IPS-15b (cell line): ENCODE data around the gene PDCD2L.
"Not testable (repeated sequence)": the region's sequence is repeated elsewhere in the genome, so short reads cannot be mapped to it uniquely, and the experiment has no call there.

Experiments
- H3K27me3 ChIP-seq: one replicate; pipeline ENCODE4 v1.6.1; 2013; ENCODE audit warnings: low read length; ENCODE audit not compliant: control insufficient read depth, insufficient read depth
- H3K36me3 ChIP-seq: one replicate; pipeline ENCODE4 v1.6.1; 2013; ENCODE audit warnings: low read length; ENCODE audit not compliant: control insufficient read depth, insufficient read depth
- H3K4me1 ChIP-seq: one replicate; pipeline ENCODE4 v1.6.1; 2013; ENCODE audit warnings: mild to moderate bottlenecking, low read length; ENCODE audit not compliant: control insufficient read depth, insufficient read depth
- H3K4me3 ChIP-seq: one replicate; pipeline ENCODE4 v1.5.1; 2013; ENCODE audit warnings: low read depth, low read length
- H3K9ac ChIP-seq: one replicate; pipeline ENCODE4 v1.6.1; 2013; ENCODE audit warnings: low read depth, mild to moderate bottlenecking, low read length
- H3K9me3 ChIP-seq: one replicate; pipeline ENCODE4 v1.6.1; 2013; ENCODE audit warnings: mild to moderate bottlenecking, low read length; ENCODE audit not compliant: control insufficient read depth, insufficient read depth

PDCD2L gene

GRCh38 chr19:34459614-34460013, 55.4 kb downstream of the PDCD2L start:
- H3K36me3 ChIP-seq: peaks cover 22% of the 10 kb centered on the region
- H3K27me3 ChIP-seq: no peaks in the 10 kb centered on the region

DNA sequence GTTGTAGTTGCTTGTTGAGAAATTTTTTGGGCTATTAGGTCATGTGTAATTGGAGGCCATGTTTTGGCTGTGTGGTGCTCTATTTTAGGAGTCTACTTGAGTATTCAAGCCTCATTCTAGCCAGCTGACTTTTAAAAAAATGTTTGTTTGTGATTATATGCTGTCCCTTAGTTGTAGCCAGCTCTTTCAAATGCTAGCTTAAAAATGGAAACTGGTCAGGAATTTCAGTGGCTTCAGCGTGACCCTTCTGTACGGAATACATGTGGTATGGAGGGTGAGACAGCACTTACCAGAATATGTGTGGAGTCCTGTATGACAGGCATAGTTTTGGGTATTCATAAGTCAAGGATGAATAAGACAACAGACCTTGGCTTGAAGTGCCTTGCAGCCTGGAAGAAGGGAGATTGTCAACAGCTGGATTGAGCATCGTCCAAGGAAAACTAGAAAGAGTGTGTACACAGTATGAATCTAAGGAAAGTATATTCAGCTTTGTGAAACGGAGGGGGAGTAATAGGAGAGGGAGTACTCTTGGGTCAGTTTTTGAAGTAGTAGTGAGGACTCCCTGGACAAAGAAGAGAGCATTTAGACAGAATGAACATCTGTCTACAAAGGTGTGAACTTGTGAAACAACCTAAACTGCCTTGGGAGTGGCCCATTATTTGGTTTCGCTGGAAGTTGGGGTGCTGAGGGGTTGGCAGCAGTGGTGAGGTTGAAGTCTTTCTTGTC, 57.3 kb downstream of the PDCD2L start:
- no peaks in the 10 kb centered on the region for H3K9me3 ChIP-seq
- H3K36me3 ChIP-seq: peaks cover 31% of the 10 kb centered on the region
- no peaks in the 10 kb centered on the region for H3K4me1 ChIP-seq
- no peak overlapping the region for H3K9ac ChIP-seq
- no peak overlapping the region for H3K4me3 ChIP-seq
- no peaks in the 10 kb centered on the region for H3K27me3 ChIP-seq

More at GRCh38 chr19:34459614-34460013, 55.4 kb downstream of the PDCD2L start:
- H3K4me3 ChIP-seq: no peak overlapping the region
- H3K4me1 ChIP-seq: no peaks in the 10 kb centered on the region
- no peaks in the 10 kb centered on the region for H3K9me3 ChIP-seq
- H3K9ac ChIP-seq: no peak overlapping the region

- H3K36me3 ChIP-seq: peaks cover 40% of the 10 kb centered on the region
- not testable (repeated sequence) for H3K4me3 ChIP-seq, H3K4me1 ChIP-seq, H3K9ac ChIP-seq, H3K9me3 ChIP-seq, H3K27me3 ChIP-seq
These were observed 60.6 kb downstream of the PDCD2L start for GRCh38 chr19:34464785-34465184.

- no peaks in the 10 kb centered on the region for H3K9me3 ChIP-seq
- H3K9ac ChIP-seq: no peak overlapping the region
These were observed 64.2 kb downstream of the PDCD2L start for GRCh38 chr19:34468409-34468808.

GRCh38 chr19:34469026-34469425, 64.8 kb downstream of the PDCD2L start:
- H3K9ac ChIP-seq: not testable (repeated sequence)
- peaks cover 36% of the 10 kb centered on the region for H3K36me3 ChIP-seq

More at GRCh38 chr19:34468409-34468808, 64.2 kb downstream of the PDCD2L start:
- H3K4me3 ChIP-seq: no peak overlapping the region
- peaks cover 38% of the 10 kb centered on the region for H3K36me3 ChIP-seq
- H3K27me3 ChIP-seq: no peaks in the 10 kb centered on the region
- H3K4me1 ChIP-seq: no peaks in the 10 kb centered on the region

DNA sequence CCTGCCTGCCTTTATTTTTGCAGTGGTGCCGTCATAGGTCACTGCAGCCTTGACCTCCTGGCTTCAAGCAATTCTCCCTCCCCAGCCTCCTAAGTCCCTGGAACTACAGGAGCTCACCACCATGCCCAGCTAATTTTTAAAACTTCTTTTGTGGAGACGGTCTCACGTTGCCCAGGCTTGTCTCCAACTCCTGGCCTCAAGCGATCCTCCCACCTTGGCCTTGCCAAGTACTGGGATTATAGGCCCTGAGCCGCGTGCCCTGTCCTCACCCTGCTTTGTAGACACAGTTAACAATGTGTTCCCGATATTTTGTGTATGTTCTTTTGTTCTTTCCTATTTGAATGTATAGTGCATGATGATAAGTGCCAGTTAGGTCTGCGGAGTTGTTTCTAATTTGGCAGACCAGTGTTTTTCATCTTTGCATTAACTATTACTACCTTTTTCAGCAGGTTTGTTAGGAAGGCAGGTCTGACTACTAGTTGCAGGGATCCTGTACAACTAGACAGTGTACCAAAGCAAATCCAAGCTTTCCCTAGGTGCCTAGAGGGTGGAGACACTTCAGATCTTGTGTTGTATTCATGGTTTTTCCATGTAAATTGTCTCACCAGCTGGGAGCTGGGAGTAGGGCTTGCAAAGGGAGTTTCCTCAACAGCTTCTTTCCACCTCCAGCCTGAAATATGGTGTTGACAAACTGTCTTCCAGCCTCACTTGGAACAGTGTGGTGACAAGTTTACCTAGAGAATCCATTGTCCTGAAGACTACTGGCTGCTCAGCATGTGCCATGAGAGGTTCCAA, 67.9 kb downstream of the PDCD2L start:
- Histone ChIP-seq H3K4me3 (no peak overlapping the region), H3K9me3 (no peaks in the 10 kb centered on the region), H3K27me3 (no peaks in the 10 kb centered on the region), H3K9ac (no peak overlapping the region), H3K36me3 (peaks cover 23% of the 10 kb centered on the region), H3K4me1 (no peaks in the 10 kb centered on the region)

More at GRCh38 chr19:34469026-34469425, 64.8 kb downstream of the PDCD2L start:
- not testable (repeated sequence) for H3K9me3 ChIP-seq, H3K4me3 ChIP-seq, H3K27me3 ChIP-seq, H3K4me1 ChIP-seq

DNA sequence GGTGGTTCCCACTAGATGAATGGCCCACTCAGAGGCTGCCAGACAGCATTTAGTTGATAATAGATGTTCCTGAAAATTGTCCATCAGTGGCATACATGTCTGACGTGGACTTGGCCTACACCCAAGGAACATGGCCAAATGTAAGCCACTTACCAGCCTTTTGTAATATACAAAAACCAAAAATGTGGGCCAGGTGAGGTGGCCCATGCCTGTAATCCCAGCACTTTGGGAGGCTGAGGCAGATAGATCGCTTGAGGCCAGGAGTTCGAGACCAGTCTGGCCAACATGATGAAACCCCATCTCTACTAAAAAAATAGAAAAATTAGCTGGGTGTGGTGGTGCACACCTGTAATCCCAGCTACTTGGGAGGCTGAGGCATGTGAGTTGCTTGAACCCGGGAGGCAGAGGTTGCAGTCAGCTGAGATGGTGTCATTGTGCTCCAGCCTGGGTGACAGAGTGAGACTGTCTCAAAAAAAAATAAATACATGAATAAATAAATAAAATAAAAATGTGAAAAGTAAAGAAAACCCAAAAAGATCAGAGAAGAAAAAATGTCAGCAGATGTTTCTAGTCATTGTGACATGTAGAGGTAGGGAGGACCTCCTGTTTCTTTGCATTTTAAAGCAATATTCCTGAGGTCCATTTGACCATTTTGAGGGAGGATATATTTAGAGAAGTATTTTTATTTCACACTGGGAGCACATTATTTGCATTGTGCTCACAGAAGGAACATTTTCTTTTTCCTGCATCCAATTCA, 70.2 kb downstream of the PDCD2L start:
- H3K9ac ChIP-seq: no peak overlapping the region
- H3K27me3 ChIP-seq: peaks cover 3% of the 10 kb centered on the region
- H3K4me1 ChIP-seq: no peaks in the 10 kb centered on the region
- H3K4me3 ChIP-seq: no peak overlapping the region
- no peaks in the 10 kb centered on the region for H3K9me3 ChIP-seq
- peaks cover 12% of the 10 kb centered on the region for H3K36me3 ChIP-seq

GRCh38 chr19:34475026-34475974, 71.1 kb downstream of the PDCD2L start:
- peaks cover 9% of the 10 kb centered on the region for H3K27me3 ChIP-seq
- H3K9ac ChIP-seq: no peak overlapping the region
- no peaks in the 10 kb centered on the region for H3K9me3 ChIP-seq

More at GRCh38 chr19:34475026-34475974, 71.1 kb downstream of the PDCD2L start:
- Histone ChIP-seq H3K4me3 (no peak overlapping the region), H3K4me1 (peaks cover 4% of the 10 kb centered on the region), H3K36me3 (peaks cover 9% of the 10 kb centered on the region)
